Panc1 (cell line): Measurements from ENCODE around the gene NRCAM.

Experiments
- CTCF ChIP-seq: fragments of 450-650 bp; IDR thresholded peaks from 2 replicates; pipeline ENCODE4 v1.5.1; 2017; ENCODE audit warnings: mild to moderate bottlenecking
- POLR2AphosphoS5 ChIP-seq: IDR thresholded peaks from 2 replicates; pipeline ENCODE4 v1.6.1; 2012; ENCODE audit warnings: mild to moderate bottlenecking, low read depth, low read length, moderate library complexity
- REST ChIP-seq, 2 experiments: IDR thresholded peaks; 2 replicates each; pipeline ENCODE4 v1.6.1; 2011 to 2012; ENCODE audit warnings: low read depth in 2 of 2, control low read depth in 1 of 2, low read length in 1 of 2, mild to moderate bottlenecking in 1 of 2, moderate library complexity in 1 of 2; ENCODE audit not compliant: insufficient read depth in 1 of 2
- SIN3A ChIP-seq: IDR thresholded peaks from 2 replicates; pipeline ENCODE4 v1.6.1; 2012; ENCODE audit warnings: low read depth, mild to moderate bottlenecking, low read length, moderate library complexity, borderline replicate concordance; ENCODE audit not compliant: insufficient read depth
- TCF7L2 ChIP-seq: IDR thresholded peaks from 2 replicates; pipeline ENCODE4 v1.6.1; 2011; ENCODE audit warnings: mild to moderate bottlenecking, low read depth, low read length, inconsistent platforms

- TF ChIP-seq CTCF: no peak
- no peak for TF ChIP-seq REST (IDR thresholded peaks at IDR 0.05; ENCODE audit: insufficient read depth in 1 of 2, low read depth in 2 of 2, low read length in 1 of 2)
- no peak for TF ChIP-seq TCF7L2
- TF ChIP-seq SIN3A: no peak
- no peak for TF ChIP-seq POLR2AphosphoS5
Measured at GRCh38 chr7:108143658-108144420, 312.4 kb downstream of the NRCAM start.
